Measurements from ENCODE around the gene U2AF1L4. TPM values are rescaled to one million over a fixed set of nuclear protein-coding genes. Genes with fewer than 3 reads are reported as not detected.

The U2AF1L4 gene
- total RNA-seq, 1 experiment from 2014 or later: 14.3 TPM

- no peak for DNase-seq
- Histone ChIP-seq H3K4me3 (no peak overlapping the region), H3F3A (ENCODE audit: insufficient read depth, low read depth) (no peaks in the 10 kb centered on the region), H3K27me3 (ENCODE audit: insufficient read depth, low read depth) (no peaks in the 10 kb centered on the region), H4K20me1 (ENCODE audit: insufficient read depth) (no peaks in the 10 kb centered on the region), H3K4me2 (no peak overlapping the region), H3K9me2 (ENCODE audit: insufficient read depth) (no peaks in the 10 kb centered on the region), H3K27ac (no peak overlapping the region), H3K4me1 (replicated peaks; ENCODE audit: insufficient read depth) (no peaks in the 10 kb centered on the region), H3K79me2 (ENCODE audit: low read depth) (no peaks in the 10 kb centered on the region), H2AFZ (no peak overlapping the region), H3K9me3 (ENCODE audit: insufficient read depth, low read depth) (no peaks in the 10 kb centered on the region), H3K36me3 (ENCODE audit: low read depth) (no peaks in the 10 kb centered on the region; the same call in 1 of the 2 replicates)
- POLR2A ChIA-PET (ENCODE audit: unreplicated experiment): interaction anchor here (0.8 kb wide), 1 partner anchor 604 kb away, joined by 5 read pairs; no protein-coding TSS in a partner anchor
- no TSS peak for BruUV-seq (replicated peaks)
- CTCF ChIA-PET: no interaction called here
- TF ChIP-seq EZH2 (IDR thresholded peaks at IDR 0.05; ENCODE audit: low read depth): no peak
- TF ChIP-seq, protein P1, sequence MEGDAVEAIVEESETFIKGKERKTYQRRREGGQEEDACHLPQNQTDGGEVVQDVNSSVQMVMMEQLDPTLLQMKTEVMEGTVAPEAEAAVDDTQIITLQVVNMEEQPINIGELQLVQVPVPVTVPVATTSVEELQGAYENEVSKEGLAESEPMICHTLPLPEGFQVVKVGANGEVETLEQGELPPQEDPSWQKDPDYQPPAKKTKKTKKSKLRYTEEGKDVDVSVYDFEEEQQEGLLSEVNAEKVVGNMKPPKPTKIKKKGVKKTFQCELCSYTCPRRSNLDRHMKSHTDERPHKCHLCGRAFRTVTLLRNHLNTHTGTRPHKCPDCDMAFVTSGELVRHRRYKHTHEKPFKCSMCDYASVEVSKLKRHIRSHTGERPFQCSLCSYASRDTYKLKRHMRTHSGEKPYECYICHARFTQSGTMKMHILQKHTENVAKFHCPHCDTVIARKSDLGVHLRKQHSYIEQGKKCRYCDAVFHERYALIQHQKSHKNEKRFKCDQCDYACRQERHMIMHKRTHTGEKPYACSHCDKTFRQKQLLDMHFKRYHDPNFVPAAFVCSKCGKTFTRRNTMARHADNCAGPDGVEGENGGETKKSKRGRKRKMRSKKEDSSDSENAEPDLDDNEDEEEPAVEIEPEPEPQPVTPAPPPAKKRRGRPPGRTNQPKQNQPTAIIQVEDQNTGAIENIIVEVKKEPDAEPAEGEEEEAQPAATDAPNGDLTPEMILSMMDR (conservative IDR thresholded peaks at IDR 0.05): no peak
- intact Hi-C loops (cut with micrococcal nuclease; ENCODE audit: unreplicated experiment): no loop called here
These were observed 16.2 kb downstream of the U2AF1L4 start for GRCh38 chr19:35729021-35729420.

DNA sequence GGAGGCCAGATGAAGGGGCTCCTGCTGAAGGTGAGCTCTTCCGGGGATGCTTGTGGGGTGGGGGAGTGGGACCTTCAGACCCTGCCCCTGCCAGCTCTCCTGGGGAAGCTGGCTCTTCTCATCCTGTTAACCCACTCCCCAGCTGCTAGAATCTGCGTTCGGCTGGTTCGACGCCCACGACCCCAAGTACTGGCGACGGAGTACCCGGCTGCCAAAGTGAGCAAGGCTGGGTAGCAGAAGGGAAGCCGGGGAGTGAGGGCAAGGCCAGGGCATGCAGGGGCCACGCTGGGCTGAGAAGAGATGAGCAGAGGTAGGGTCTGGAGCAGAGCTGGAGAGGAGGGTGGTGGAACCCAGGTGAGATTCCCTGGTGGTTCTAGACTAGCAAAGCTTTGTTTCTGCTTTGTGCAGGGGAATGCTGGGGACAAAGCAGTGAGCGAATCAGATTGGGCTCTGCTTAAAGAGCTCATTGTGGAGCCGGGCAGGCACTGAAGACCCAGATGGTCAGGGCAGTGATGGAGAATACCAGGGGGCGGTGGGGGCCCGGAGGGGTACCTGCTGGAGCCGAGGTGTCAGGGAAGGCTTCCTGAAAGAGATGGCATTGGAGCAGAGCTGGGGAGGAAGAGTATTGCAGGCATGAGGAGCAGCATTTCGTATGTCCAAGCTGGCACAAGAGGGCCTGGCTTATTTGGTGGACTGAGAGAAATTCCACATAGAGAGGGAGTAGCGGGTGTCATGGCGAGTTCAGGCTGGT, 17.1 kb downstream of the U2AF1L4 start:
- TF ChIP-seq, protein P1 (conservative IDR thresholded peaks at IDR 0.05): no peak
- TF ChIP-seq EZH2 (IDR thresholded peaks at IDR 0.05; ENCODE audit: low read depth): no peak
- Histone ChIP-seq H3K9me3 (ENCODE audit: insufficient read depth, low read depth) (no peaks in the 10 kb centered on the region), H3F3A (ENCODE audit: insufficient read depth, low read depth) (no peaks in the 10 kb centered on the region), H3K27ac (no peak overlapping the region), H3K4me1 (replicated peaks; ENCODE audit: insufficient read depth) (no peaks in the 10 kb centered on the region), H3K4me3 (no peak overlapping the region), H4K20me1 (ENCODE audit: insufficient read depth) (no peaks in the 10 kb centered on the region), H3K9me2 (ENCODE audit: insufficient read depth) (no peaks in the 10 kb centered on the region), H2AFZ (no peak overlapping the region), H3K36me3 (ENCODE audit: low read depth) (no peaks in the 10 kb centered on the region; the same call in 1 of the 2 replicates), H3K79me2 (ENCODE audit: low read depth) (no peaks in the 10 kb centered on the region), H3K27me3 (ENCODE audit: insufficient read depth, low read depth) (no peaks in the 10 kb centered on the region), H3K4me2 (no peak overlapping the region)
- intact Hi-C loops (cut with micrococcal nuclease; ENCODE audit: unreplicated experiment): no loop called here
- no TSS peak for BruUV-seq (replicated peaks)
- ChIA-PET CTCF (no interaction called here), POLR2A (ENCODE audit: unreplicated experiment) (interaction anchor here (0.8 kb wide), 1 partner anchor 604 kb away, joined by 5 read pairs; no protein-coding TSS in a partner anchor)
- DNase-seq: no peak

- no peaks in the 10 kb centered on the region for H3K79me2 ChIP-seq (ENCODE audit: low read depth)
- H3F3A ChIP-seq (ENCODE audit: insufficient read depth, low read depth): no peaks in the 10 kb centered on the region
- no peak overlapping the region for H3K4me2 ChIP-seq
- no peaks in the 10 kb centered on the region for H3K9me3 ChIP-seq (ENCODE audit: insufficient read depth, low read depth)
- no peaks in the 10 kb centered on the region for H3K9me2 ChIP-seq (ENCODE audit: insufficient read depth)
- intact Hi-C loops (cut with micrococcal nuclease; ENCODE audit: unreplicated experiment): no loop called here
- no TSS peak for BruUV-seq (replicated peaks)
- H3K4me1 ChIP-seq (replicated peaks; ENCODE audit: insufficient read depth): no peaks in the 10 kb centered on the region
- no peaks in the 10 kb centered on the region; the same call in 1 of the 2 replicates for H3K36me3 ChIP-seq (ENCODE audit: low read depth)
- CTCF ChIA-PET: interaction anchor here (0.6 kb wide), 1 partner anchor 566 kb away, joined by 7 read pairs; no protein-coding TSS in a partner anchor
- no peak for DNase-seq
- no peaks in the 10 kb centered on the region for H4K20me1 ChIP-seq (ENCODE audit: insufficient read depth)
- H2AFZ ChIP-seq: no peak overlapping the region
- TF ChIP-seq, protein P1 (conservative IDR thresholded peaks at IDR 0.05): no peak
- TF ChIP-seq EZH2 (IDR thresholded peaks at IDR 0.05; ENCODE audit: low read depth): no peak
- H3K27me3 ChIP-seq (ENCODE audit: insufficient read depth, low read depth): no peaks in the 10 kb centered on the region
- H3K27ac ChIP-seq: no peak overlapping the region
- POLR2A ChIA-PET (ENCODE audit: unreplicated experiment): no interaction called here
- no peak overlapping the region for H3K4me3 ChIP-seq
These were observed 17.9 kb downstream of the U2AF1L4 start for GRCh38 chr19:35727053-35727955.
